OCI-LY7 (cell line): Measurements from ENCODE around the gene CLASP2.

Source experiments
- CTCF ChIP-seq: fragments of 200-600 bp; sonication (generic); conservative IDR thresholded peaks from 2 replicates; pipeline ENCODE4 v1.5.1; 2014; ENCODE audit warnings: mild to moderate bottlenecking, antibody characterized with exemption, low read length, moderate library complexity, mixed read lengths
- EZH2phosphoT487 ChIP-seq: fragments of 200-600 bp; sonication (generic); IDR thresholded peaks from 2 replicates; pipeline ENCODE4 v1.6.1; 2018; ENCODE audit warnings: low read depth, borderline replicate concordance, mild to moderate bottlenecking, mixed run types, antibody characterized with exemption, low read length, moderate library complexity, mixed read lengths

- TF ChIP-seq EZH2phosphoT487 (no peak), CTCF (no peak)
Measured at GRCh38 chr3:33639889-33640288, 78.2 kb downstream of the CLASP2 start.
